Measurements from ENCODE around the gene CCL27. TPM values are rescaled to one million over a fixed set of nuclear protein-coding genes. Genes with fewer than 3 reads are reported as not detected.

The CCL27 gene
- total and polyA plus RNA-seq, 4 donors, result not detected

DNA sequence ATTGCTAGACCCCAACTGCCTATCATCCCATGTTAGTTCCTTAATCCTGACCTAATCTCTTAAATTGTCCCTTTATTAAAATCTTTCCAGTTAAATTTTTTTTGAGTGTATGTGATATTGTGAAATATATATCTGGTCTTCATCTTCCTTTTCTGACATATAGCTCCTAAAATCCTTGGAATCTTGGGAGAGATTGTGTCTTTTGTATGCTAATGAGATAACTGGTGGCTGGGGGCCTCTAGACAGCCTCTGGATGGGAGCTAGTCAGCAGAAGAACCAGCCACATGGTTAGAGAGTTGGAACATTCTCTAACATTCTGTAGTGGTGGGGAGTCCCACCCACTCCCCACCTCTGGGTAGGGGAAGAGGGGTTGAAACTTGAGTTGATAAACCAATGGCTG is 32.4 kb upstream of the CCL27 start:
- Histone ChIP-seq H3K9me3 (ENCODE audit: control insufficient read depth, low read length) (no peaks in the 10 kb centered on the region), H3K4me3 (ENCODE audit: low read length in 2 of 2) (no peak overlapping the region), H3K36me3 (ENCODE audit: control insufficient read depth in 1 of 2, insufficient read depth in 2 of 2, low read length in 1 of 2) (no peaks in the 10 kb centered on the region), H3K4me1 (ENCODE audit: control insufficient read depth in 1 of 2, insufficient read depth in 2 of 2, low read length in 2 of 2) (no peaks in the 10 kb centered on the region), H3K27me3 (ENCODE audit: control insufficient read depth in 1 of 2, insufficient read depth in 2 of 2, low read length in 1 of 2) (no peaks in the 10 kb centered on the region), H3K27ac (ENCODE audit: low read depth in 1 of 2, low read length in 2 of 2) (no peak overlapping the region)
- ATAC-seq (ENCODE audit: low FRiP score) (no peak), DNase-seq (no peak)
- intact Hi-C loops (cut with DNase I), result no loop called here

GRCh38 chr9:34693560-34693959 is 31.1 kb upstream of the CCL27 start:
- DNase-seq (no peak), ATAC-seq (ENCODE audit: low FRiP score) (no peak)
- intact Hi-C loops (cut with DNase I), result no loop called here
- Histone ChIP-seq H3K9me3 (ENCODE audit: control insufficient read depth, low read length) (no peaks in the 10 kb centered on the region), H3K4me3 (ENCODE audit: low read length in 2 of 2) (no peak overlapping the region), H3K36me3 (ENCODE audit: control insufficient read depth in 1 of 2, insufficient read depth in 2 of 2, low read length in 1 of 2) (no peaks in the 10 kb centered on the region), H3K27me3 (ENCODE audit: control insufficient read depth in 1 of 2, insufficient read depth in 2 of 2, low read length in 1 of 2) (no peaks in the 10 kb centered on the region), H3K4me1 (ENCODE audit: control insufficient read depth in 1 of 2, insufficient read depth in 2 of 2, low read length in 2 of 2) (no peaks in the 10 kb centered on the region), H3K27ac (ENCODE audit: low read depth in 1 of 2, low read length in 2 of 2) (no peak overlapping the region)
- WGBS, 2 donors, result 83 to 88% methylated on average over 2 of the region's 2 CpGs

- Histone ChIP-seq H3K4me1 (ENCODE audit: control insufficient read depth in 1 of 2, insufficient read depth in 2 of 2, low read length in 2 of 2) (no peaks in the 10 kb centered on the region), H3K27me3 (ENCODE audit: control insufficient read depth in 1 of 2, insufficient read depth in 2 of 2, low read length in 1 of 2) (no peaks in the 10 kb centered on the region), H3K4me3 (ENCODE audit: low read length in 2 of 2) (no peak overlapping the region), H3K9me3 (ENCODE audit: control insufficient read depth, low read length) (no peaks in the 10 kb centered on the region), H3K27ac (ENCODE audit: low read depth in 1 of 2, low read length in 2 of 2) (no peak overlapping the region), H3K36me3 (ENCODE audit: control insufficient read depth in 1 of 2, insufficient read depth in 2 of 2, low read length in 1 of 2) (no peaks in the 10 kb centered on the region)
- intact Hi-C loops (cut with DNase I), result no loop called here
- ATAC-seq (ENCODE audit: low FRiP score) (no peak), DNase-seq (no peak)
- 90 to 92% methylated on average over 5 of the region's 5 CpGs for WGBS, 2 donors
Observed at GRCh38 chr9:34691936-34692315, 29.5 kb upstream of the CCL27 start.

- no peak within 1 kb of the TSS for H3K4me3 ChIP-seq (ENCODE audit: low read length in 2 of 2)
- H3K36me3 ChIP-seq (ENCODE audit: control insufficient read depth in 1 of 2, insufficient read depth in 2 of 2, low read length in 1 of 2), result no peaks in the 10 kb centered on the region
- ATAC-seq (ENCODE audit: low FRiP score) (no peak), DNase-seq (no peak)
- intact Hi-C loops (cut with DNase I), result no loop called here
- WGBS, 2 donors, result 20 to 27% methylated on average over 6 of the region's 6 CpGs
- H3K27ac ChIP-seq (ENCODE audit: low read depth in 1 of 2, low read length in 2 of 2), result no peak within 1 kb of the TSS
- no peaks in the 10 kb centered on the region for H3K4me1 ChIP-seq (ENCODE audit: control insufficient read depth in 1 of 2, insufficient read depth in 2 of 2, low read length in 2 of 2)
- no peaks in the 10 kb centered on the region for H3K27me3 ChIP-seq (ENCODE audit: control insufficient read depth in 1 of 2, insufficient read depth in 2 of 2, low read length in 1 of 2)
- H3K9me3 ChIP-seq (ENCODE audit: control insufficient read depth, low read length), result no peaks in the 10 kb centered on the region
Observed at GRCh38 chr9:34690983-34691935, 28.8 kb upstream of the CCL27 start, which contains the start of gene CCL19. TSS of gene CCL19 (minus strand) at chr9:34691276. CDS start at chr9:34691139, 137 bp downstream.

DNA sequence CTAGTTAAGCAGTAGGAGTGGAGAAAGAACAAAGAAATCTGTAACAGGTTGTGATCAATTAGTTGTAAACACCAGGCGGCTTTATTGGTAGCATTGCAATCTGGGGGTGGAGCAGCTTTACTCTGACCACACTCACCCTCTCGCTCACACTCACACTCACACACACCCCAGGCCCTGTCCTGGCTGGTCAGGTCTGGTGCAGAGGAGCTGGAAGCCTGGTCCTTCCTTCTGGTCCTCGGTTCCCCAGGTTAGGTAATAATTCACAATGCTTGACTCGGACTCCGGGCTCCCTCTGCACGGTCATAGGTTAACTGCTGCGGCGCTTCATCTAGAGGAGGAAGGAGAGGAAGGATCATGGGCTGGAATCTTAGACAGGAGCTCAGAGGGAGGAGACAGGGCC is 27.1 kb upstream of the CCL27 start:
- DNase-seq, result no peak
- H3K27ac ChIP-seq (ENCODE audit: low read depth in 1 of 2, low read length in 2 of 2), result no peak overlapping the region
- no peaks in the 10 kb centered on the region for H3K27me3 ChIP-seq (ENCODE audit: control insufficient read depth in 1 of 2, insufficient read depth in 2 of 2, low read length in 1 of 2)
- no peaks in the 10 kb centered on the region for H3K9me3 ChIP-seq (ENCODE audit: control insufficient read depth, low read length)
- H3K36me3 ChIP-seq (ENCODE audit: control insufficient read depth in 1 of 2, insufficient read depth in 2 of 2, low read length in 1 of 2), result no peaks in the 10 kb centered on the region
- no peak overlapping the region for H3K4me3 ChIP-seq (ENCODE audit: low read length in 2 of 2)
- 93 to 96% methylated on average over 8 of the region's 8 CpGs for WGBS, 2 donors
- no peaks in the 10 kb centered on the region for H3K4me1 ChIP-seq (ENCODE audit: control insufficient read depth in 1 of 2, insufficient read depth in 2 of 2, low read length in 2 of 2)
- ATAC-seq (ENCODE audit: low FRiP score), result no peak
- intact Hi-C loops (cut with DNase I), result no loop called here

DNA sequence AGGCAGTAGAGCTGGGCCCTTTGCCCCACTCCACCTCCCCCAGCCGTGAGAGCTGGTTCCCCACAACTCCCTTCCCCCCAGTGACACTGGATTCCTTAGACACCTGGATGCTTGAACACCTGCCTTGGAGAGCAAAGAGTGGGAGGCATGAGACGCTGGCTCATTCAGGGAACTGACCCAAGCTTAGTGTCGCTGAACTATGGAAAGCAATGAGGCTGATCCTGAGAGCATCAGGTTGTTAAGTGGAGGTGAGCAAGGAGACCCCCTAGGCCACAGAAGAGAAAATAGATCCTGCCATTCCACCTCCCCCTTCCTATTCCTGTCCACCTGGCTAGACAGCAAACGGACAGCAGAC is 26.6 kb upstream of the CCL27 start:
- ATAC-seq (ENCODE audit: low FRiP score) (no peak), DNase-seq (no peak)
- Histone ChIP-seq H3K27ac (ENCODE audit: low read depth in 1 of 2, low read length in 2 of 2) (no peak overlapping the region), H3K4me1 (ENCODE audit: control insufficient read depth in 1 of 2, insufficient read depth in 2 of 2, low read length in 2 of 2) (no peaks in the 10 kb centered on the region), H3K27me3 (ENCODE audit: control insufficient read depth in 1 of 2, insufficient read depth in 2 of 2, low read length in 1 of 2) (no peaks in the 10 kb centered on the region), H3K4me3 (ENCODE audit: low read length in 2 of 2) (no peak overlapping the region), H3K36me3 (ENCODE audit: control insufficient read depth in 1 of 2, insufficient read depth in 2 of 2, low read length in 1 of 2) (no peaks in the 10 kb centered on the region), H3K9me3 (ENCODE audit: control insufficient read depth, low read length) (no peaks in the 10 kb centered on the region)
- WGBS, 2 donors, result 91 to 93% methylated on average over 4 of the region's 4 CpGs
- intact Hi-C loops (cut with DNase I), result no loop called here

DNA sequence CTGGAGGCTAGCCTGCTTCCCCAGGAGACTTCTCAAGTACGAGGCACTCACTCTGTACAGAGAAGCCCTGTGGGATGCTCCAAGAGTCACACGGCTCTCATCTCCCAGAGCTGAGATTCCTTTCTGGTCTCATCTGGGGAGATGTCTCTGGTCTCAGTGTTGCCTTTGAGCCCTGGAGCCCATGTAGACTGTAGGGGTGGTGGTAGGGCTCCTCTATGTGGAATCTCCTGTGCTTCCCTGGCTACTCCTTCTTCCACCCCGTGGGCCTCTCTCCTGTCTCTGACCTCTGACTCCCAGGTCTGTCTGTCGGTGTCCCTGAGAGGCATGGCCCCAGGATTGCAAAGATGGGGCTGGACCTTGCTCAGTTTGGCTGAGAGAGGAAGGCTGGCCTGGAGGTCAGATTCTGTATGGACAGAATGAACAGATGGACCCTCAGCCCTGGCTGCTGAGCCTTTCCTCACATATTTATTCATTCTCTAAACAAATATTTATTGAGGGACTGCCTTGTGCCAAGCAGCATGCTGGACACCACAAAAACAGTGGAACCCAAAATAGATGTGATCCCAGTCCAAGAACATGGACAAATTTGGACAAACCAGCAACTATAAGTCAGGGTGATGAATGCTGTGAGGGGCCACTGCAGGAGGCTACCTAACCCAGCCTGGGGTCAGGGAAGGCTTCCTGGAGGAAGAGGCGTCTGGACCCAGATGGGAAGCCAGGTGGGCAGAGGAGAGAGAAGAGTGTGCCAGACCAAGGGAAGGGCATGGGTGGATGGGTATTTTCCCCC is 26.1 kb upstream of the CCL27 start:
- Histone ChIP-seq H3K9me3 (ENCODE audit: control insufficient read depth, low read length) (no peaks in the 10 kb centered on the region), H3K27me3 (ENCODE audit: control insufficient read depth in 1 of 2, insufficient read depth in 2 of 2, low read length in 1 of 2) (no peaks in the 10 kb centered on the region), H3K4me1 (ENCODE audit: control insufficient read depth in 1 of 2, insufficient read depth in 2 of 2, low read length in 2 of 2) (no peaks in the 10 kb centered on the region), H3K36me3 (ENCODE audit: control insufficient read depth in 1 of 2, insufficient read depth in 2 of 2, low read length in 1 of 2) (no peaks in the 10 kb centered on the region), H3K4me3 (ENCODE audit: low read length in 2 of 2) (no peak overlapping the region), H3K27ac (ENCODE audit: low read depth in 1 of 2, low read length in 2 of 2) (no peak overlapping the region)
- 65 to 72% methylated on average over 5 of the region's 5 CpGs for WGBS, 2 donors
- intact Hi-C loops (cut with DNase I), result no loop called here
- no peak for DNase-seq
- ATAC-seq (ENCODE audit: low FRiP score), result no peak

DNA sequence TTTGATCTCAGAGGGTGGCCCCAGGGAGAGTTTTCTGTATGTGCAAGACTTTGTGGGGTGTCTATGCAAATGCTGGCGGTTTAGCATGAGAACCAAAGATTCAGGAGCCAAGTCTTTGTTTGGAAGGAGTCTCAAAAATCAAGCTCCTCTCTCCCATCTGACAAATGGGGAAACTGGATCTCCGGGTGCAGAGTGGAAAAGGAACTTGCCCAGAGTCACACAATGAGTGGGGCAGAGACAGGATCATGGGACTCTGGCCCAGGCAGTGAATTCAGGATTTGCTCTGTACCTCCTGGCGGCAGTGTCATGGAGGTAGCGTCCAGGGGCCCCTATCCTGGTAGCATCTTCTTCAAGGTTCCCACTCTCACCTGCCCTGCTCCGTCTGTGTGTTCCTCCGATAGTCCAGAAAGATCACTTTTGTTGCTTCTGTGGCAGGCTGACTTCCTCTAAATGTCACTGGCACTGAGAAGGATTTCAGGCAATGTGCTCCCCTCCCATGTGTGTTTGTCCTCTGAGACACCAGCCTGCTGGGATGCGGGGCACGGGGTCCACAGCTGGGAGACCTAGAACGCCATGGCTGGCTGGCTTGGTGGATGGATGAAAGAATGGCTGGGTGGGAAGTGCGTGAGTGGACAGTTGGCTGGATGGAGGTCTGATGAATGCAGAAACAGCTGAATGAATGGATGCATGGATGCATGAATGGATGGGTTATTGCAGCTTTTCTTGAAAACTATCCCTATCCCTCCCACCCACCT is 25.0 kb upstream of the CCL27 start:
- no peak overlapping the region for H3K4me3 ChIP-seq (ENCODE audit: low read length in 2 of 2)
- no peaks in the 10 kb centered on the region for H3K36me3 ChIP-seq (ENCODE audit: control insufficient read depth in 1 of 2, insufficient read depth in 2 of 2, low read length in 1 of 2)
- no peak for ATAC-seq (ENCODE audit: low FRiP score)
- no peaks in the 10 kb centered on the region for H3K9me3 ChIP-seq (ENCODE audit: control insufficient read depth, low read length)
- H3K4me1 ChIP-seq (ENCODE audit: control insufficient read depth in 1 of 2, insufficient read depth in 2 of 2, low read length in 2 of 2), result no peaks in the 10 kb centered on the region
- no peak overlapping the region for H3K27ac ChIP-seq (ENCODE audit: low read depth in 1 of 2, low read length in 2 of 2)
- no peaks in the 10 kb centered on the region for H3K27me3 ChIP-seq (ENCODE audit: control insufficient read depth in 1 of 2, insufficient read depth in 2 of 2, low read length in 1 of 2)
- DNase-seq, result no peak
- intact Hi-C loops (cut with DNase I), result no loop called here
- WGBS, 2 donors, result 96 to 97% methylated on average over 10 of the region's 10 CpGs

All from aorta (tissue), 5 donors.